SH-SY5Y (cell line): ENCODE measurements around the gene ENHO.

ENCODE experiments used
- GATA2 ChIP-seq: IDR thresholded peaks from 2 replicates; pipeline ENCODE4 v1.6.1; 2011; ENCODE audit warnings: mild to moderate bottlenecking, low read depth, low read length
- GATA3 ChIP-seq: IDR thresholded peaks from 2 replicates; pipeline ENCODE4 v1.6.1; 2011; ENCODE audit warnings: low read depth, mild to moderate bottlenecking, low read length, moderate library complexity

DNA sequence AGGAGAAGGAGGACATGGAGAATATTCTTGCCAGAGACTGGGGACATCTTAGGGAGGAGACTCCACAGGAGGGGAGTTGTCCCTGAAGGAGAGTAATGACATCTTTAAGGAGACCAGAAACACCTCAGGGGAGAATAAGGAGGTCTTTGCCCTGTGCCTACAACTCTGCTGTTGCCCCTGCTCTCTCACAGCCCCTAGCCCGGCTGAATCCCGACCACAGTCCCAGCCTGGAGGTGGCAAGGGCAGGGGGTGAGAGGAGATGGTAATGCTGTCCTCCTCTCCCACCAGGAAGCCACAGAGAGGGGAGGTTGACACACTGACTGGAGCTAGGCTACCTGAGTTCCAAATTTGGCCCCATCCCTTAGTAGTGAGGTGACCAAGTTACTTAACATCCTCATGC, 30.2 kb upstream of the ENHO start:
- no peak for TF ChIP-seq GATA2
- TF ChIP-seq GATA3: no peak
